Adrenal gland (tissue), 5 donors: ENCODE data around the gene SCARF1.

ENCODE experiments used
- CTCF ChIP-seq, 6 experiments: fragments of 450-650 bp in 4 of 6; fragments of 200-600 bp in 2 of 6; sonication (generic) in 1 of 6; IDR thresholded peaks; 1 replicate in 5 of 6; 2 replicates in 1 of 6; pipeline versions ENCODE4 v1.5.1 to v1.8.0; 2016 to 2021; ENCODE audit warnings: antibody characterized with exemption in 6 of 6, mild to moderate bottlenecking in 2 of 6, moderate library complexity in 1 of 6
- POLR2A ChIP-seq, 2 donors: fragments of 450-650 bp; IDR thresholded peaks; one replicate each; pipeline ENCODE4 v1.6.1; 2017; ENCODE audit warnings: antibody characterized with exemption in 2 of 2, mild to moderate bottlenecking in 2 of 2, moderate library complexity in 1 of 2
- donor health status: DM: no; HTN: no; CAD: no.

GRCh38 chr17:1626333-1626732 lies 19.2 kb downstream of the SCARF1 start:
- TF ChIP-seq CTCF (IDR thresholded peaks at IDR 0.05), result no peak
- no peak for TF ChIP-seq POLR2A (IDR thresholded peaks at IDR 0.05)
